A549 (cell line): Measurements from ENCODE around the gene ARL9.

Source experiments
- CHD2 ChIP-seq: fragments of 150-350 bp; IDR thresholded peaks from 2 replicates; pipeline ENCODE4 v1.6.1; 2014; ENCODE audit warnings: low read length; ENCODE audit not compliant: partially characterized antibody
- ESRRA ChIP-seq: fragments of 150-350 bp; IDR thresholded peaks from 2 replicates; pipeline ENCODE4 v1.6.1; 2014; ENCODE audit warnings: mild to moderate bottlenecking, low read length, borderline replicate concordance
- HDAC2 ChIP-seq: fragments of 200-600 bp; sonication (generic); IDR thresholded peaks from 2 replicates; pipeline ENCODE4 v1.6.1; 2016
- MAFK ChIP-seq: fragments of 450-650 bp; IDR thresholded peaks from 2 replicates; pipeline ENCODE4 v1.6.1; 2014; ENCODE audit not compliant: partially characterized antibody

GRCh38 chr4:56551516-56551915, 45.9 kb downstream of the ARL9 start:
- TF ChIP-seq MAFK: no peak
- TF ChIP-seq ESRRA: no peak
- TF ChIP-seq HDAC2: no peak
- TF ChIP-seq CHD2: no peak
